Effector memory CD8-positive, alpha-beta T cell (primary cell): ENCODE measurements around the gene CDX1.

Source experiments
- ATAC-seq: fragments of 150-1000 bp; cut with Tn5 transposase; replicated peaks from 2 replicates; pipeline ENCODE4 v1.10.0; 2021; ENCODE audit warnings: mild to moderate bottlenecking, moderate library complexity
- DNase-seq, 3 experiments: peaks; one replicate each; pipeline ENCODE4 v3.0.0; 2021
- H3K27ac Mint-ChIP-seq, 2 donors: one replicate each; pipeline ENCODE4 v1.8.0; 2022; ENCODE audit warnings: mild to moderate bottlenecking in 2 of 2, mixed read lengths in 2 of 2, moderate library complexity in 2 of 2
- H3K27me3 Mint-ChIP-seq, 2 donors: one replicate each; pipeline ENCODE4 v1.8.0; 2022; ENCODE audit warnings: mixed read lengths in 2 of 2
- H3K36me3 Mint-ChIP-seq: one replicate; pipeline ENCODE4 v1.8.0; 2022; ENCODE audit warnings: mild to moderate bottlenecking, moderate library complexity, mixed read lengths; ENCODE audit not compliant: insufficient read depth
- H3K4me1 Mint-ChIP-seq, 2 donors: one replicate each; pipeline ENCODE4 v1.8.0; 2022; ENCODE audit warnings: low read depth in 2 of 2, mixed read lengths in 2 of 2
- H3K4me3 Mint-ChIP-seq, 2 donors: one replicate each; pipeline ENCODE4 v1.8.0; 2022; ENCODE audit warnings: mild to moderate bottlenecking in 2 of 2, mixed read lengths in 2 of 2, moderate library complexity in 2 of 2
- H3K9me3 Mint-ChIP-seq, 2 donors: one replicate each; pipeline ENCODE4 v1.8.0; 2022; ENCODE audit warnings: mixed read lengths in 2 of 2

CDX1 gene

GRCh38 chr5:150210644-150211043 is 44.1 kb downstream of the CDX1 start:
- Mint-ChIP-seq H3K4me1 (peaks cover 16 to 22% of the 10 kb centered on the region in 2 donors), H3K9me3 (no peaks in the 10 kb centered on the region), H3K27me3 (peaks cover 19 to 51% of the 10 kb centered on the region in 2 donors), H3K4me3 (no peak overlapping the region), H3K27ac (peak overlapping the region in 1 of 2 donors; percentile 62), H3K36me3 (no peaks in the 10 kb centered on the region)
- DNase-seq (no peak), ATAC-seq (no peak)

GRCh38 chr5:150211156-150212030 is 44.8 kb downstream of the CDX1 start:
- Mint-ChIP-seq H3K9me3 (no peaks in the 10 kb centered on the region), H3K4me1 (peaks cover 16 to 22% of the 10 kb centered on the region in 2 donors), H3K27ac (no peak overlapping the region), H3K4me3 (no peak overlapping the region), H3K27me3 (peaks cover 19 to 51% of the 10 kb centered on the region in 2 donors), H3K36me3 (no peaks in the 10 kb centered on the region)
- DNase-seq (no peak), ATAC-seq (no peak)

- Mint-ChIP-seq H3K9me3 (no peaks in the 10 kb centered on the region), H3K27me3 (peaks cover 6 to 51% of the 10 kb centered on the region in 2 donors), H3K36me3 (no peaks in the 10 kb centered on the region), H3K4me3 (no peak overlapping the region), H3K27ac (no peak overlapping the region), H3K4me1 (peaks cover 13 to 19% of the 10 kb centered on the region in 2 donors)
- DNase-seq (no peak), ATAC-seq (no peak)
Observed at GRCh38 chr5:150213530-150213929, 47.0 kb downstream of the CDX1 start.

GRCh38 chr5:150214289-150214688 is 47.7 kb downstream of the CDX1 start:
- peaks cover 7 to 11% of the 10 kb centered on the region in 2 donors for H3K4me1 Mint-ChIP-seq
- peaks cover 2 to 43% of the 10 kb centered on the region in 2 donors for H3K27me3 Mint-ChIP-seq
- no peak overlapping the region for H3K27ac Mint-ChIP-seq
- H3K4me3 Mint-ChIP-seq, result no peak overlapping the region
- no peaks in the 10 kb centered on the region for H3K9me3 Mint-ChIP-seq
- no peak for ATAC-seq
- DNase-seq, result no peak
- no peaks in the 10 kb centered on the region for H3K36me3 Mint-ChIP-seq

GRCh38 chr5:150215979-150216944 is 49.7 kb downstream of the CDX1 start:
- Mint-ChIP-seq H3K27ac (no peak overlapping the region), H3K4me3 (no peak overlapping the region)
- ATAC-seq, result no peak

GRCh38 chr5:150217038-150217437 is 50.5 kb downstream of the CDX1 start:
- DNase-seq, result no peak
- Mint-ChIP-seq H3K4me3 (no peak overlapping the region), H3K27ac (no peak overlapping the region), H3K9me3 (no peaks in the 10 kb centered on the region), H3K36me3 (no peaks in the 10 kb centered on the region), H3K27me3 (peaks cover 6 to 49% of the 10 kb centered on the region in 2 donors), H3K4me1 (peaks cover 4 to 5% of the 10 kb centered on the region in 2 donors)
- ATAC-seq, result no peak

More at GRCh38 chr5:150215979-150216944, 49.7 kb downstream of the CDX1 start:
- no peak for DNase-seq
- H3K27me3 Mint-ChIP-seq, result peaks cover 6 to 41% of the 10 kb centered on the region in 2 donors
- no peaks in the 10 kb centered on the region for H3K9me3 Mint-ChIP-seq
- H3K36me3 Mint-ChIP-seq, result no peaks in the 10 kb centered on the region
- peaks cover 4 to 5% of the 10 kb centered on the region in 2 donors for H3K4me1 Mint-ChIP-seq

GRCh38 chr5:150217873-150218692 is 51.5 kb downstream of the CDX1 start:
- DNase-seq (peak; percentile 77 to 82 (median 78)), ATAC-seq (peak; percentile 97)
- Mint-ChIP-seq H3K9me3 (no peaks in the 10 kb centered on the region), H3K27me3 (peaks cover 6 to 51% of the 10 kb centered on the region in 2 donors), H3K4me3 (no peak overlapping the region), H3K36me3 (no peaks in the 10 kb centered on the region), H3K27ac (no peak overlapping the region), H3K4me1 (peaks cover 4 to 5% of the 10 kb centered on the region in 2 donors)

- Mint-ChIP-seq H3K27ac (no peak overlapping the region), H3K4me3 (no peak overlapping the region), H3K9me3 (no peaks in the 10 kb centered on the region), H3K4me1 (peaks cover 4 to 5% of the 10 kb centered on the region in 2 donors), H3K36me3 (no peaks in the 10 kb centered on the region), H3K27me3 (peaks cover 6 to 51% of the 10 kb centered on the region in 2 donors)
- ATAC-seq (no peak), DNase-seq (no peak)
Observed at GRCh38 chr5:150218693-150219035, 52.1 kb downstream of the CDX1 start.

GRCh38 chr5:150219142-150219541 is 52.6 kb downstream of the CDX1 start:
- Mint-ChIP-seq H3K4me3 (no peak overlapping the region), H3K36me3 (no peaks in the 10 kb centered on the region), H3K27ac (no peak overlapping the region), H3K9me3 (no peaks in the 10 kb centered on the region), H3K27me3 (peaks cover 6 to 51% of the 10 kb centered on the region in 2 donors), H3K4me1 (peaks cover 4 to 5% of the 10 kb centered on the region in 2 donors)
- ATAC-seq (no peak), DNase-seq (no peak)

- H3K36me3 Mint-ChIP-seq, result no peaks in the 10 kb centered on the region
- DNase-seq (no peak), ATAC-seq (no peak)
- H3K9me3 Mint-ChIP-seq, result no peaks in the 10 kb centered on the region
- H3K27me3 Mint-ChIP-seq, result peaks cover 6 to 51% of the 10 kb centered on the region in 2 donors
- H3K4me3 Mint-ChIP-seq, result no peak overlapping the region
- no peak overlapping the region for H3K27ac Mint-ChIP-seq
- peaks cover 4 to 5% of the 10 kb centered on the region in 2 donors for H3K4me1 Mint-ChIP-seq
Observed at GRCh38 chr5:150219861-150220260, 53.3 kb downstream of the CDX1 start.

GRCh38 chr5:150221471-150221870 is 54.9 kb downstream of the CDX1 start:
- no peak for ATAC-seq

GRCh38 chr5:150222906-150223305 is 56.3 kb downstream of the CDX1 start:
- Mint-ChIP-seq H3K9me3 (no peaks in the 10 kb centered on the region), H3K36me3 (no peaks in the 10 kb centered on the region), H3K27ac (no peak overlapping the region), H3K4me3 (no peak overlapping the region), H3K4me1 (peaks cover 1 to 2% of the 10 kb centered on the region in 2 donors), H3K27me3 (peaks cover 8 to 30% of the 10 kb centered on the region in 2 donors)
- ATAC-seq (no peak), DNase-seq (no peak)

More at GRCh38 chr5:150221471-150221870, 54.9 kb downstream of the CDX1 start:
- Mint-ChIP-seq H3K9me3 (no peaks in the 10 kb centered on the region), H3K36me3 (no peaks in the 10 kb centered on the region), H3K27ac (no peak overlapping the region), H3K27me3 (peaks cover 6 to 39% of the 10 kb centered on the region in 2 donors), H3K4me3 (no peak overlapping the region), H3K4me1 (peaks cover 4 to 5% of the 10 kb centered on the region in 2 donors)
- DNase-seq, result no peak

GRCh38 chr5:150223474-150223873 is 56.9 kb downstream of the CDX1 start:
- H3K36me3 Mint-ChIP-seq, result no peaks in the 10 kb centered on the region
- ATAC-seq (no peak), DNase-seq (no peak)
- H3K27ac Mint-ChIP-seq, result no peak overlapping the region
- no peaks in the 10 kb centered on the region for H3K9me3 Mint-ChIP-seq
- H3K4me1 Mint-ChIP-seq, result no peaks in the 10 kb centered on the region
- H3K27me3 Mint-ChIP-seq, result peaks cover 11 to 29% of the 10 kb centered on the region in 2 donors
- H3K4me3 Mint-ChIP-seq, result no peak overlapping the region
